NCI-H82 (cell line): ENCODE data around the gene EEA1.

Source experiments
- DNase-seq: peaks from one replicate; lab custom pipeline; 2025; lab: John Stamatoyannopoulos, UW

Gene EEA1

GRCh38 chr12:92938018-92938417, 8.9 kb upstream of the EEA1 start:
- DNase-seq, result no peak

- no peak for DNase-seq
These were observed 4.5 kb upstream of the EEA1 start for GRCh38 chr12:92933606-92934005.

- no peak for DNase-seq
These were observed 1.3 kb upstream of the EEA1 start for GRCh38 chr12:92930421-92930820.

GRCh38 chr12:92929983-92930382, 888 bp upstream of the EEA1 start:
- peak; percentile 50 for DNase-seq

GRCh38 chr12:92928421-92928961, 604 bp downstream of the EEA1 start:
- DNase-seq, result peak; percentile 61

GRCh38 chr12:92927436-92928281, 1.4 kb downstream of the EEA1 start:
- peak; percentile 16 for DNase-seq

- peak; percentile 48 for DNase-seq
These were observed 2.0 kb downstream of the EEA1 start for GRCh38 chr12:92927055-92927435.

- DNase-seq, result peak; percentile 28
These were observed 2.5 kb downstream of the EEA1 start for GRCh38 chr12:92926549-92926948.

- no peak for DNase-seq
These were observed 7.2 kb downstream of the EEA1 start for GRCh38 chr12:92921877-92922276.

- DNase-seq, result no peak
These were observed 13.7 kb downstream of the EEA1 start for GRCh38 chr12:92915365-92915764.

- no peak for DNase-seq
These were observed 14.9 kb downstream of the EEA1 start for GRCh38 chr12:92914170-92914569.

GRCh38 chr12:92912672-92913071, 16.4 kb downstream of the EEA1 start:
- no peak for DNase-seq

GRCh38 chr12:92912052-92912451, 17.0 kb downstream of the EEA1 start:
- DNase-seq, result no peak

- DNase-seq, result no peak
These were observed 17.8 kb downstream of the EEA1 start for GRCh38 chr12:92911339-92911738.

- DNase-seq, result no peak
These were observed 21.0 kb downstream of the EEA1 start for GRCh38 chr12:92908108-92908507.

- DNase-seq, result no peak
These were observed 23.1 kb downstream of the EEA1 start for GRCh38 chr12:92905811-92906554.

- DNase-seq, result no peak
These were observed 23.8 kb downstream of the EEA1 start for GRCh38 chr12:92905258-92905810.

GRCh38 chr12:92900941-92901340, 28.2 kb downstream of the EEA1 start:
- DNase-seq, result no peak

- DNase-seq, result peak; percentile 3
These were observed 29.6 kb downstream of the EEA1 start for GRCh38 chr12:92899386-92900001.

- DNase-seq, result no peak
These were observed 30.3 kb downstream of the EEA1 start for GRCh38 chr12:92898755-92899154.

- DNase-seq, result no peak
These were observed 31.3 kb downstream of the EEA1 start for GRCh38 chr12:92897844-92898243.

GRCh38 chr12:92890601-92891106, 38.4 kb downstream of the EEA1 start:
- DNase-seq, result no peak
